ENCODE data around the gene POLR3G.

POLR3G gene

DNA sequence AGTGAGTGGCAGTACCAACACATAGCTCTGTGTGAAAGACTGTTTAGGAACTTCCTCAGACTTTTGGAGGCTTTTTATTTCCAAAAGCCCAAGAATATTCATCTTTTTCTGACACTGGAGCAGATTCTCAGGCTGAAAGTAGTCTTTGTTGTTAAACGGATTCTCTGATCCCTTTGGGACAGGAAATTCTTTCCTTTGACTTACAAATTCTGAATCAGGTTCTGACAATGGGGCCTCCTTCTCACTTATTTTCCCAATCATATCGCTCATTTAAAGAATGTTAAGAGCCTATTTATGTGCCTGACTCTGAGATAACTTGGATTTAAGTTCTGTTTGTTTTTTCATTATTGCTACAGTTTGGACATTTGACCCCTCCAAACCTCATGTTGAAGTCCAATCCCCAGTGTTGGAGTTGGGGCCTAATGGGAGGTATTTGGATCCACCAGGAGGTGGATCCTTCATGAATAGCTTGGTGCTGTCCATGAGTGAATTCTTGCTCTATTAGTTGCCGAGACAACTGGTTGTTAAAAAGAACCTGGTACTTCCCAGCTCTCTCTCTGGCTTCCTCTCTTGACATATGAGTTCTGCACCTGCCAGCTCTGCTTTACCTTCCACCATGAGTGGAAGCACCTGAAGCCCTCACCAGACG lies 79.8 kb downstream of the POLR3G start:
- no peak for DNase-seq

- DNase-seq, result no peak
Observed at GRCh38 chr5:90555666-90556065, 81.0 kb downstream of the POLR3G start.

GRCh38 chr5:90557391-90557790 lies 82.7 kb downstream of the POLR3G start:
- no peak for DNase-seq

- no peak for DNase-seq
Observed at GRCh38 chr5:90557871-90558270, 83.2 kb downstream of the POLR3G start.

DNA sequence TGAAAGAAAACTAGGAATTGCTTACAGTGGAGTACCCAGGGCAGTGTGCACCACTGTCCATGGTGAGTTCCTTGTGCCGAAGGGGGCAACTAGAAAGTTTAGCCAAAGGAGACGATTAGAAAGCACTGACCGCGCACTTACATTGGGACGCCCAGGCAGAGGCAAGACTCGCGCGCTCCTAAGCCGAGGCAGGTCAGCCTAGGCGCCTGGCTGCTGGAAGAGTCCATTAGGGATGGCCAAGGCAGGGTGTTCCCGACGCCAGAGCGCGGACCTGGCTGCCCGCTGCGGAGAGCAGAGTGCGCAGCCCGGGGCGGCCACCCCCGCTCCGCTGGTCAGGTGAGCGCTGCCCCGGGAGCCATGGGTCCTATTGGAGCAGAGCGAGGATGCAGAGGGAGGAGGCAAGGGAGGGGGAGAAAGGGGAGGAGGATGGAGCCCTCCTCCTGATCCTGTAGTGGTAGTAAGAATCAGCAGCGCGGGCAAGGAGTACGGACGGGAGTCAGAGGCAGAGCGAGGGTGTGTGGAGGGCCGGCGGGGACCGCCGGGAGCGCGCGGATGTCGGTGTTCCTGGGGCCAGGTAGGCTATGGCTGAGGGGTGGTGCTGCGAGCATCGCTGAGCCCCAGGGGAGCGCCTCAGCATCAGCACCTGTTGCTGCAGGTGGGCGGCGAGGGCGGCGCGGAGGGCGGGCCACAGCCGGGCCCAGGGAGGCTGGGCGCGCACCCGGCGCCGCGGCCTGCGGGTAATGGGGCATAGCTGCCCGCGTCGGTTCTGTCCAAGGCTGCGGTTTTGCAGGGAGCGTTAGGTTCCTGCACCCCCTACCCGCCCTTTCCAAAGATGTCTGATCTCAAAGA lies 83.9 kb downstream of the POLR3G start, which contains the start of gene ADGRV1:
Gene ADGRV1, plus strand, starts transcription at position 454 of the 849 bp plus-strand sequence. Its CDS starts 99 bp downstream, at position 553.
- peak; percentile 91 for DNase-seq

DNA sequence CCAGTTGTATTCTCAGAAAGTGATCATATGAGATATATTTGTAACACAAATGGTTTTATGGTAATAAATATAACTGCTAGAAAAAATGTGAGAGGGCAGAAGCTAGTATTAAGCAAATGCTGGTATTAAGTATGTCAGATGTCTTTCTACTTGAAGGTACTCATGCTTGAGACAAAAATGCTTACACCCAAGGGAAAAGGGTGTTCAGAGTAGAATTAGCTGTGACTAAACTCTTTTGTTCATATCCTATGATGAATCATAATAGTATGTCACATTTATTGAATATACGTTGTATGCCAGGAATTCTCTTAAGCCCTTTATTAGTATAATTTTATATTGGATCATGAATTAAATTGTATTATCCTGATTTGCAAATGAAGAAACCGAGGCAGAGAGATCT lies 86.1 kb downstream of the POLR3G start:
- no peak for DNase-seq

GRCh38 chr5:90561766-90562165 lies 87.1 kb downstream of the POLR3G start:
- no peak for DNase-seq

GRCh38 chr5:90562341-90562740 lies 87.7 kb downstream of the POLR3G start:
- peak; percentile 41 for DNase-seq

DNA sequence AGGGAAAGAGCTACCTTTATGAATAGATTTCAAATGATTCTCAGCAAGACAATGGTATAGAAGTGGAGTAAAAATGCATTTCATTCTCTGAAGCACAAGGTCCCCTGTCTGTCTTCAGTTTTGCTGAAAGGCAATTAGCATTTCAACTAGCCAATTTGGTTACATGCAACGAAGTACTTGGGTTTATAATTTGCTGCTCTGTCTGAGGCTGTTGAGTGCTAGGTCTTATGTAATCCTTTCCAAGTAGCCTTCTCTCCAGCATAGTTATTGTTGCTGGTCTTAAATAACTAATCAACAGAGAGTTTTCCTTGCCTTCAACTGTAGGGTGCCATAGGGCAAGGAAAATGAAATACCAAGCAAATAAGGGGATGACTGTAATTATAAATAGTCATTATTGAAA lies 88.4 kb downstream of the POLR3G start:
- no peak for DNase-seq
